Measurements from ENCODE around the gene RASD1. TPM values are rescaled to one million over a fixed set of nuclear protein-coding genes. Genes with fewer than 3 reads are reported as not detected.

Gene RASD1
- total RNA-seq, 1 experiment from 2014 or later, result 0.30 TPM

DNA sequence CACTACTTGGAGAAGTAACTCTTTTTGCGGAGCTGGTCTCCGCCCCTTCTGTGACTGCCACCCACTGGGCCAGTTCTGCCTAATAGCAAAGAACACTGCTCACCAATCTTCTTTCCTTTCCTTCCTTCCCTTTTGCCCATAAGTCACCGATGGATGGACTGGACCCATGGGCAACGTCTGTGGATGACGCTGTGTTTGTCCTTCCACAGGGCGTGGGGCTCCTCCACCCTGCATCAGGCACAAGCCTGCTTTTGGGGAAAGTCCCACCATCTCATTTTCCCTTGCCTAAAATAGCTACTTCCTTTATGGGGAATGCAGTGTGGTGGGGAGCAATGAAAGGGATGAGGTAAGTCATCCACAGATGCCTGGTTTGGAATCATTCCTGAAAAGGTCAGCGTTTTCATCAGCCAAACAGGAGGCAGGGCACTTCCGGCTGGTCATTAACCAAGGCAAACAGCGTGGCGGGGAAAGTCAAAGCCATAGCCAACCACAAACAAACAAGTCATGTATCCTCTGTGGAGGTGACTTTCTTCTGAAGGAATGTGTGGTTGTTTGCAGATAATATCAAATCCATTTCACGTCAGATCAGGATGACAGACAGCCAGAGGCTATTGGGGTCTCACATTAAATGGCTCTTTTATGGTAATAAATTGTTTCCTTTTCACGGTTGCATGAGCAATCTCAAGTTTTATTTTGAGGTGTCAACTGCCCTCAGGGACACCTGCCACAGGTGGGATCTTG, 50.1 kb downstream of the RASD1 start (continued):
- TF ChIP-seq SIN3A (IDR thresholded peaks at IDR 0.05; ENCODE audit: low read depth) (no peak; the same call in 1 of the 2 replicates), ZFX (IDR thresholded peaks at IDR 0.05) (no peak), POLR2AphosphoS5 (IDR thresholded peaks at IDR 0.05; ENCODE audit: low read depth, low read length) (0 out of 2 replicates have a peak, but pooled peaks have one; percentile 22), EZH2phosphoT487 (IDR thresholded peaks at IDR 0.05; ENCODE audit: borderline replicate concordance) (no peak), SRF (IDR thresholded peaks at IDR 0.05; ENCODE audit: low read depth) (peak; percentile 91)

DNA sequence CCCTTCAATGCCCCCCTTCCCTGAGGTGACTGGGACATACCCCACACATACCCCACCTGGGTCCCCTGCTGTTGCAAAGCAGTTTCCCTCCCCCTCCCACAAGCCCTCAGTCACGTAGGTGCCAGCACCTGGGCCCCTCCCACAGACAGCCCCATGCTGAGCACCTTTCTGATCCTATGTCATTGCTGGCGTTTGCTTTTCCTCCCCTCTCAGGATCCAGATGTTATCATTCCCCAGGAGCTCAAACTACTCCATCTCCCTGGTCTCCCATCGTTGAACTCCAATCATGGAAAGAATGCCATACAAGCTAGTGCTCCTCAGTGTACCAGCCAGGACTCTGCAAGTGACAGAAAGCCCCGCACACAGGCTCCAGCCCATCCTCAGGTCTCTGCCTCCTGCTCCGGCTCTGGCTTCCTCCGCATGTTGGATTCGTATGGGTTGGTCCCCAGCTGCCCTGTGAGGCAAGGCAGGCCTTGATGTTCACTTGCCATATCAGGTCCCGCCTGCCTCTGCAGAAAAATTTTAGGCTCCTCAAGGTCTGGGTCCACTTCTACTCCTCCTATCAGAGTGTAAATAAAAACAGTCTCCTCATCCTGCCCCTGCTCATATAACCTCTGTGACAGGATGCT, 50.8 kb downstream of the RASD1 start:
- H3K9me2 ChIP-seq (ENCODE audit: insufficient read depth), result no peaks in the 10 kb centered on the region
- peak overlapping the region; percentile 5; the same call in 1 of the 2 replicates for H3K27ac ChIP-seq (ENCODE audit: low read depth, low read length)
- ChIA-PET CTCF (no interaction called here), POLR2A (no interaction called here), RAD21 (ENCODE audit: low non-redundant PET in 1 of 2, low total read pairs in 2 of 2, uncharacterized antibody in 2 of 2, unreplicated experiment in 2 of 2) (no interaction called here)
- DNase-seq (ENCODE audit: low read depth, low spot score), result no peak
- peak overlapping the region; percentile 93 for H2AFZ ChIP-seq (ENCODE audit: low read depth, low read length, poor library complexity, severe bottlenecking)
- H3K79me2 ChIP-seq (ENCODE audit: insufficient read depth, low read length), result no peaks in the 10 kb centered on the region
- no peaks in the 10 kb centered on the region; a peak in 1 of 4 replicates for H3K9me3 ChIP-seq (ENCODE audit: control insufficient read depth in 1 of 2, insufficient read depth in 1 of 2, low read depth in 1 of 2, low read length in 2 of 2)
- H3K4me2 ChIP-seq (ENCODE audit: low read length), result peak overlapping the region; percentile 65
- TF ChIP-seq YY1 (IDR thresholded peaks at IDR 0.05; ENCODE audit: extremely low read depth, insufficient replicate concordance, low read depth, low read length) (no peak), RAD21 (IDR thresholded peaks at IDR 0.05; ENCODE audit: low read depth) (no peak), JUND (IDR thresholded peaks at IDR 0.05) (no peak), SRF (IDR thresholded peaks at IDR 0.05; ENCODE audit: low read depth) (no peak), TCF7L2 (IDR thresholded peaks at IDR 0.05; ENCODE audit: borderline replicate concordance, extremely low read depth, insufficient read depth, insufficient read length) (no peak), SP1 (IDR thresholded peaks at IDR 0.05; ENCODE audit: low read depth) (no peak), ZNF274 (IDR thresholded peaks at IDR 0.05; ENCODE audit: low read depth, low read length) (no peak), EZH2phosphoT487 (IDR thresholded peaks at IDR 0.05; ENCODE audit: borderline replicate concordance) (no peak), POLR2A (IDR thresholded peaks at IDR 0.05; ENCODE audit: borderline replicate concordance, extremely low read depth, insufficient read depth, insufficient read length) (no peak), CEBPB (IDR thresholded peaks at IDR 0.05; ENCODE audit: low read depth) (no peak), POLR2AphosphoS5 (IDR thresholded peaks at IDR 0.05; ENCODE audit: low read depth, low read length) (no peak), EGR1 (IDR thresholded peaks at IDR 0.05; ENCODE audit: low read depth) (no peak), SIN3A (IDR thresholded peaks at IDR 0.05; ENCODE audit: low read depth) (no peak)
- TF ChIP-seq, protein P1, sequence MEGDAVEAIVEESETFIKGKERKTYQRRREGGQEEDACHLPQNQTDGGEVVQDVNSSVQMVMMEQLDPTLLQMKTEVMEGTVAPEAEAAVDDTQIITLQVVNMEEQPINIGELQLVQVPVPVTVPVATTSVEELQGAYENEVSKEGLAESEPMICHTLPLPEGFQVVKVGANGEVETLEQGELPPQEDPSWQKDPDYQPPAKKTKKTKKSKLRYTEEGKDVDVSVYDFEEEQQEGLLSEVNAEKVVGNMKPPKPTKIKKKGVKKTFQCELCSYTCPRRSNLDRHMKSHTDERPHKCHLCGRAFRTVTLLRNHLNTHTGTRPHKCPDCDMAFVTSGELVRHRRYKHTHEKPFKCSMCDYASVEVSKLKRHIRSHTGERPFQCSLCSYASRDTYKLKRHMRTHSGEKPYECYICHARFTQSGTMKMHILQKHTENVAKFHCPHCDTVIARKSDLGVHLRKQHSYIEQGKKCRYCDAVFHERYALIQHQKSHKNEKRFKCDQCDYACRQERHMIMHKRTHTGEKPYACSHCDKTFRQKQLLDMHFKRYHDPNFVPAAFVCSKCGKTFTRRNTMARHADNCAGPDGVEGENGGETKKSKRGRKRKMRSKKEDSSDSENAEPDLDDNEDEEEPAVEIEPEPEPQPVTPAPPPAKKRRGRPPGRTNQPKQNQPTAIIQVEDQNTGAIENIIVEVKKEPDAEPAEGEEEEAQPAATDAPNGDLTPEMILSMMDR (IDR thresholded peaks at IDR 0.05 in 2 of 3, conservative IDR thresholded peaks at IDR 0.05 in 1 of 3; ENCODE audit: borderline replicate concordance in 1 of 3, insufficient read depth in 1 of 3, low read depth in 2 of 3, low read length in 2 of 3), result no peak
- TF ChIP-seq, protein P2, sequence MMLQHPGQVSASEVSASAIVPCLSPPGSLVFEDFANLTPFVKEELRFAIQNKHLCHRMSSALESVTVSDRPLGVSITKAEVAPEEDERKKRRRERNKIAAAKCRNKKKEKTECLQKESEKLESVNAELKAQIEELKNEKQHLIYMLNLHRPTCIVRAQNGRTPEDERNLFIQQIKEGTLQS (IDR thresholded peaks at IDR 0.05), result no peak
- TF ChIP-seq, protein P3, sequence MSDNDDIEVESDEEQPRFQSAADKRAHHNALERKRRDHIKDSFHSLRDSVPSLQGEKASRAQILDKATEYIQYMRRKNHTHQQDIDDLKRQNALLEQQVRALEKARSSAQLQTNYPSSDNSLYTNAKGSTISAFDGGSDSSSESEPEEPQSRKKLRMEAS (IDR thresholded peaks at IDR 0.05), result no peak
- TF ChIP-seq, protein P4, sequence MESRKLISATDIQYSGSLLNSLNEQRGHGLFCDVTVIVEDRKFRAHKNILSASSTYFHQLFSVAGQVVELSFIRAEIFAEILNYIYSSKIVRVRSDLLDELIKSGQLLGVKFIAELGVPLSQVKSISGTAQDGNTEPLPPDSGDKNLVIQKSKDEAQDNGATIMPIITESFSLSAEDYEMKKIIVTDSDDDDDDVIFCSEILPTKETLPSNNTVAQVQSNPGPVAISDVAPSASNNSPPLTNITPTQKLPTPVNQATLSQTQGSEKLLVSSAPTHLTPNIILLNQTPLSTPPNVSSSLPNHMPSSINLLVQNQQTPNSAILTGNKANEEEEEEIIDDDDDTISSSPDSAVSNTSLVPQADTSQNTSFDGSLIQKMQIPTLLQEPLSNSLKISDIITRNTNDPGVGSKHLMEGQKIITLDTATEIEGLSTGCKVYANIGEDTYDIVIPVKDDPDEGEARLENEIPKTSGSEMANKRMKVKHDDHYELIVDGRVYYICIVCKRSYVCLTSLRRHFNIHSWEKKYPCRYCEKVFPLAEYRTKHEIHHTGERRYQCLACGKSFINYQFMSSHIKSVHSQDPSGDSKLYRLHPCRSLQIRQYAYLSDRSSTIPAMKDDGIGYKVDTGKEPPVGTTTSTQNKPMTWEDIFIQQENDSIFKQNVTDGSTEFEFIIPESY (IDR thresholded peaks at IDR 0.05; ENCODE audit: extremely low read depth, insufficient replicate concordance, low read length), result no peak
- BruUV-seq (replicated peaks), result TSS peak; percentile 85
- no peaks in the 10 kb centered on the region for H3K36me3 ChIP-seq (ENCODE audit: control insufficient read depth in 1 of 2, insufficient read depth in 2 of 2, low read length in 2 of 2)
- no peak overlapping the region for H3K4me3 ChIP-seq (replicated peaks in 1 of 2; ENCODE audit: low read depth in 1 of 2, low read length in 2 of 2)
- intact Hi-C loops (cut with micrococcal nuclease), result no loop called here
- no peak overlapping the region for H3K9ac ChIP-seq (ENCODE audit: low read length)
- ATAC-seq, result peak; percentile 16; the same call in 1 of the 2 replicates
- H4K20me1 ChIP-seq (ENCODE audit: insufficient read depth), result no peaks in the 10 kb centered on the region
- H3K27me3 ChIP-seq (ENCODE audit: insufficient read depth, low read length), result no peaks in the 10 kb centered on the region
- peaks cover 24 to 25% of the 10 kb centered on the region in 2 experiments for H3K4me1 ChIP-seq (ENCODE audit: control insufficient read depth in 1 of 2, insufficient read depth in 2 of 2, low read length in 2 of 2)

Measured in HCT116 (cell line).